GM19240 (cell line): Measurements from ENCODE around the gene RERE.
"Not testable (repeated sequence)": the region's sequence is repeated elsewhere in the genome, so short reads cannot be mapped to it uniquely, and the experiment has no call there.

Experiments used
- DNase-seq: peaks from one replicate; pipeline ENCODE4 v3.0.0; 2011; ENCODE audit warnings: low spot score; ENCODE audit not compliant: insufficient read length

The RERE gene

GRCh38 chr1:8611634-8612515, 205.6 kb downstream of the RERE start:
- DNase-seq = not testable (repeated sequence)

- DNase-seq = no peak
These were observed 209.5 kb downstream of the RERE start for GRCh38 chr1:8607906-8608305.

GRCh38 chr1:8604041-8604945, 213.1 kb downstream of the RERE start:
- peak; percentile 29 for DNase-seq

GRCh38 chr1:8603220-8603616, 214.2 kb downstream of the RERE start:
- no peak for DNase-seq

- DNase-seq = no peak
These were observed 214.8 kb downstream of the RERE start for GRCh38 chr1:8602471-8603219.

GRCh38 chr1:8600336-8600735, 217.1 kb downstream of the RERE start:
- DNase-seq = no peak

- DNase-seq = no peak
These were observed 217.7 kb downstream of the RERE start for GRCh38 chr1:8599646-8600212.

GRCh38 chr1:8598783-8599182, 218.7 kb downstream of the RERE start:
- DNase-seq = no peak

GRCh38 chr1:8598060-8598724, 219.2 kb downstream of the RERE start:
- DNase-seq = no peak

- no peak for DNase-seq
These were observed 220.0 kb downstream of the RERE start for GRCh38 chr1:8597455-8597854.

GRCh38 chr1:8595941-8596340, 221.5 kb downstream of the RERE start:
- DNase-seq = no peak

GRCh38 chr1:8595332-8595731, 222.1 kb downstream of the RERE start:
- no peak for DNase-seq

- DNase-seq = not testable (repeated sequence)
These were observed 224.1 kb downstream of the RERE start for GRCh38 chr1:8593292-8593691.

GRCh38 chr1:8591569-8591968, 225.9 kb downstream of the RERE start:
- DNase-seq = no peak

- DNase-seq = no peak
These were observed 226.6 kb downstream of the RERE start for GRCh38 chr1:8590721-8591351.

- DNase-seq = no peak
These were observed 227.9 kb downstream of the RERE start for GRCh38 chr1:8589571-8589970.

GRCh38 chr1:8587784-8588183, 229.7 kb downstream of the RERE start:
- DNase-seq = no peak

- DNase-seq = no peak
These were observed 231.0 kb downstream of the RERE start for GRCh38 chr1:8586438-8586837.

GRCh38 chr1:8584316-8584715, 233.1 kb downstream of the RERE start:
- no peak for DNase-seq

GRCh38 chr1:8583031-8583430, 234.4 kb downstream of the RERE start:
- DNase-seq = no peak
